Measurements from ENCODE around the gene NCAPD3. TPM values are rescaled to one million over a fixed set of nuclear protein-coding genes. Genes with fewer than 3 reads are reported as not detected.

Gene NCAPD3
- total and polyA plus RNA-seq, 2 of the 13 experiments (the other 11 are each of a cell fraction or from before 2014, with no cell fraction given): 20.7 to 25.6 TPM

GRCh38 chr11:134223836-134224709 lies at the start of gene NCAPD3, which contains the start of gene VPS26B (continued):
- TF ChIP-seq ZBTB20 (CRISPR knock-in tag; IDR thresholded peaks at IDR 0.05; ENCODE audit: borderline replicate concordance, low read depth): peak; percentile 41; the same call in 1 of the 2 replicates
- TF ChIP-seq HNRNPK (IDR thresholded peaks at IDR 0.05; ENCODE audit: low read depth, low read length, poor library complexity, severe bottlenecking): peak; percentile 25
- TF ChIP-seq ZFP36L1 (CRISPR knock-in tag; IDR thresholded peaks at IDR 0.05): peak; percentile 80
- 0 out of 2 replicates have a peak, but pooled peaks have one; percentile 20 for TF ChIP-seq ZBTB7A (CRISPR knock-in tag; IDR thresholded peaks at IDR 0.05)
- peak; percentile 95 for TF ChIP-seq RBFOX2 (IDR thresholded peaks at IDR 0.05; ENCODE audit: low read depth, low read length)
- no peak for TF ChIP-seq AKAP8 (CRISPR knock-in tag; IDR thresholded peaks at IDR 0.05)
- TF ChIP-seq HMG20A (CRISPR knock-in tag; IDR thresholded peaks at IDR 0.05; ENCODE audit: borderline replicate concordance): peak; percentile 34; the same call in 1 of the 2 replicates
- 0 out of 2 replicates have a peak, but pooled peaks have one; percentile 9 for TF ChIP-seq HINFP (CRISPR knock-in tag; IDR thresholded peaks at IDR 0.05; ENCODE audit: low read depth)
- peak; percentile 89 for TF ChIP-seq ZBTB14 (CRISPR knock-in tag; IDR thresholded peaks at IDR 0.05)
- TF ChIP-seq MXD4 (CRISPR knock-in tag; IDR thresholded peaks at IDR 0.05): peak; percentile 76
- 0 out of 2 replicates have a peak, but pooled peaks have one; percentile 49 for TF ChIP-seq ZNF563 (CRISPR knock-in tag; IDR thresholded peaks at IDR 0.05)
- peak; percentile 74 for TF ChIP-seq ZNF350 (CRISPR knock-in tag; IDR thresholded peaks at IDR 0.05; ENCODE audit: borderline replicate concordance, low read depth)
- TF ChIP-seq GABPB1 (CRISPR knock-in tag; IDR thresholded peaks at IDR 0.05): peak; percentile 40; the same call in 1 of the 2 replicates
- TF ChIP-seq CBX2 (IDR thresholded peaks at IDR 0.05; ENCODE audit: low read depth, low read length): no peak
- TF ChIP-seq CBX2 (CRISPR knock-in tag; IDR thresholded peaks at IDR 0.05; ENCODE audit: low read depth): no peak; the same call in 1 of the 2 replicates
- 0 out of 2 replicates have a peak, but pooled peaks have one; percentile 34 for TF ChIP-seq SATB2 (CRISPR knock-in tag; IDR thresholded peaks at IDR 0.05)
- TF ChIP-seq PAWR (CRISPR knock-in tag; IDR thresholded peaks at IDR 0.05; ENCODE audit: borderline replicate concordance): no peak
- no peak for TF ChIP-seq ZNF619 (CRISPR knock-in tag; IDR thresholded peaks at IDR 0.05)
- 0 out of 2 replicates have a peak, but pooled peaks have one; percentile 29 for TF ChIP-seq ZNF451 (CRISPR knock-in tag; IDR thresholded peaks at IDR 0.05)
- TF ChIP-seq SIN3A (IDR thresholded peaks at IDR 0.05; ENCODE audit: borderline replicate concordance, low read depth, low read length): 0 out of 2 replicates have a peak, but pooled peaks have one; percentile 57
- no peak for TF ChIP-seq ZNF879 (CRISPR knock-in tag; IDR thresholded peaks at IDR 0.05)
- peak; percentile 95 for TF ChIP-seq NFYC (CRISPR knock-in tag; IDR thresholded peaks at IDR 0.05)
- TF ChIP-seq ATRX (CRISPR knock-in tag; IDR thresholded peaks at IDR 0.05; ENCODE audit: borderline replicate concordance): no peak
- peak; percentile 78 for TF ChIP-seq TP53 (CRISPR knock-in tag; conservative IDR thresholded peaks at IDR 0.05)
- peak; percentile 35; the same call in 1 of the 2 replicates for TF ChIP-seq SKIL (CRISPR knock-in tag; IDR thresholded peaks at IDR 0.05; ENCODE audit: borderline replicate concordance)
